Measurements from ENCODE around the gene PDILT.

Gene PDILT

DNA sequence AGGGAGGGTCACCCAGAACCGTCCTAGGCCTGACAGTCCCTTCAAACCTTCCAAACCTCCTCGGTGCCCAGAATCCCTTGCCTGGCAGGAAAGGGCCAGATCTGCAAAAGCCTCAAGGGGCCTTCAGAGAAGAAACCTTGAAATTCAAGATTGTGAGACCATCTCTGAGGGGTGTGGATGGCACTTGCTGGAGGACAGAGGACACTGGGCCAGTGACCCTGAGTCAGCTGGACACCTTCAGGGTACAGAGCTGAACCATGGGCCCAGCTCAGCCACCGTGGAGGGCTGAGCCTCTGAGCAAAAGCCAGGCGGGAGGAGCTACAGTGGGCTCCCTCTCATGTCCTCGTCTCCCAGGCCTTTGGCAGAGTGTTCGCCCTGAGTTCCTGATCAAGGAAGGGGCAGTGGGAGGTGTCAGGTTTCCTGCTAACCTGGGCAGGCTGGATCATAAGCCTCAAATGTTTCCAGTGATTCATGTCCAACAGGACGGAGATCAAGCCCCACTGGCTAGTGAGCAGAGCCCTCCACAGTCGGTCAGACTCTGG is 3.0 kb downstream of the PDILT start:
- no peak for DNase-seq

DNA sequence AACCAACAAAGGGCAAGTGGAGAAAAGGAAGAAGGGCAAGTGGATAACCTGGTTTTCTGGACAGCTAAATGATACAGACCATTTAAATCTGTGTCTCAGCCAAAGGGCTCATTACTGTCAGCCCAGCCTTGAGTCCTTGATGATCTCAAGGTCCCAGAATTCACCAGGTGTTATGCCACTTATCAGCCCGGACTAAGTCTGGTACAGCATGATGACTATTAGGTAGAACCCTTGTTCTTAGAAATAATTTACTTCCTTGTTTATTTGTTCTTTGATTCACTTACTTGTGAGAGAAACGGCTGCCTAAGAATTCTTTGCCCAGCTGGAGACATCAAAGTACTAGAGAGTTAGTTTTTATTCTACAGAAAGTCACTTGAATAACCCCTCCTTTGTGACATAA is 3.5 kb downstream of the PDILT start:
- no peak for DNase-seq

- DNase-seq = no peak
Observed at GRCh38 chr16:20399185-20399584, 5.4 kb downstream of the PDILT start.

DNA sequence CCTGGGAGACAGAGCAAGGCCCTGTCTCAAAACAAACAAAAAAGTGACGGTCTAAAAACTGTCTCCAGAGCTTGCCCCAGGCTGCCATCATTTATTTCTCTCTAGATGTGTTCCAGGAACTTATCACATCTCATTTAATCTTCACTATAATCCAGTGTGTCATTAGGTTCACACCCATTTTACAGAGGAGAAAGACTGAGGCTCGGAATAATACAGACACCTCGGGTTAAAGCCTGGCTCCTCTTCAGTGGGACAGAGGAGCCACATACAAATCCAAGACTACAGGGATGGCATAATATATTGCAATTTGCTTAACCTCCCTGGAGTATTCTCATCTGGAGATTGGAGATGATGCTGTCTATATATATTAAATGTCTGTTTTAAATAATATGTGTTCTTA is 5.9 kb downstream of the PDILT start:
- DNase-seq = no peak

GRCh38 chr16:20397468-20398074 is 7.0 kb downstream of the PDILT start:
- no peak for DNase-seq

- DNase-seq = no peak
Observed at GRCh38 chr16:20396846-20397467, 7.6 kb downstream of the PDILT start.

DNA sequence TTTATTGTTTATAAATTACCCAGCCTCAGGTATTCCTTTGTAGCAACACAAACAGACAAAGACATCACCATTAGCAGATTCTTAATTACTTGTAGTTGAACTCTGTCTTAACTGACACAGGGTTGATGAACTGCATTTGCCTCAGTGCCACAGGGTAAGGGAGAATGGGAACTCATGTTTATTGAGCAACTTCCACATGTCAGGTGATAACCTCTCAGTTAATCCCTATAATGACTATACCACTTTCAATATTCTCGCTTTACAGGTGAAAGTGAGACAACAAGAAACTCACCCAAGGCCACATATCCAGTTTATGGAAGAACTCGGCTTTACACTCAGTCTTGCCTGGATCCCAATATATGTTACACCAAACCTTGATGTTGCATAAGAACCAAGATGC is 8.6 kb downstream of the PDILT start:
- DNase-seq = no peak

DNA sequence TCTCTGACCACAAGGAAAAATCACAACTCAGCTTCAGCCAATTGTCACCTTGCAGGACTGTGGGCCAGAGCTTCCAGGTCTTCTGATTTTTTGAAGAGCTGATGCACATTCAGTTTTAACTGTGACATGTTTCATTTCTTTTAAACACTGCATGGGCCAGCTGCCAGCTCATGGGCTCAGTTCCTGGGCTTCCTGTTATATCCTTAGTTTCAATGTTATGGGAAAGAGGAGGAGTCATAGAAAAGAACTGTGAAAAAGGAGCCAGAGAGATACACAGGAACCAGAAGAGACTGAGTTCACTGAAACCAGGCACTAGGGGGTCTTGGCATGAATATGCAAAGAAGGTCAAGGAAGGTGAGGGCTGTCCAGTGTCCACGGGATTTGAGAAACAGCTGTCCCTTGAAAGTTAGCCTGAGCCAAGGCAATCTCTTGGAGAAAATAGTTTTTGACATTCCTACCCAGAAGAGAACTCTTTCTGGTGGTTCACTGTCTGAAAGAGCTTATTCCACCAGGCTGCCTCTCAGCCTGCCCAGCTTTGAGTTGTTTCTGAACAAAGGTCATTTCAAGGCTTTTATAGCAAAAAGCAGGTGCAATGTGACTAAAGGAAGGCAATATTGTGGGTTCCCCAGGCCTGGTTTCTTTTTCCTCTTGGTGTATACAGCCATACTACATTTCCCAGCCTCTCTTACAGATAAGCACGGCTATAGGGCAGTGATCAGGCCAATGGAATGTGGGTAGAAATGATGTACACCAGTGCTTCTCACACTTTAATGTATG is 10.5 kb downstream of the PDILT start:
- no peak for DNase-seq

DNA sequence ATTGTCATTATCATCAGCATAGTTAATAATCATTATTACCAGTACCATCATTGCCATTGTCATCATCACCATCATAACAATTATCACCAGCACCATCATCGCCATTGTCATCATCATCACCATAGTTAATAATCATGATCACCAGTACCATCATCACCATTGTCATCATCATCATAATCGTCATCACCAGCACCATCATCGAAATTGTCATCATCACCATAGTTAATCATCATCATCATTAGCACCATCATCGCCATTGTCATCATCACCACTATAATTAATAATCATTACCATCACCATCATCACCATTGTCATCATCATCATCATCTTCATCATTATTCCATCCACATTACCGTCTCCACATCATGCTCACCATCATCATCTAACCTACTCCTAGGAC is 13.5 kb downstream of the PDILT start:
- DNase-seq = no peak

GRCh38 chr16:20388854-20389253 is 15.7 kb downstream of the PDILT start:
- DNase-seq = no peak

DNA sequence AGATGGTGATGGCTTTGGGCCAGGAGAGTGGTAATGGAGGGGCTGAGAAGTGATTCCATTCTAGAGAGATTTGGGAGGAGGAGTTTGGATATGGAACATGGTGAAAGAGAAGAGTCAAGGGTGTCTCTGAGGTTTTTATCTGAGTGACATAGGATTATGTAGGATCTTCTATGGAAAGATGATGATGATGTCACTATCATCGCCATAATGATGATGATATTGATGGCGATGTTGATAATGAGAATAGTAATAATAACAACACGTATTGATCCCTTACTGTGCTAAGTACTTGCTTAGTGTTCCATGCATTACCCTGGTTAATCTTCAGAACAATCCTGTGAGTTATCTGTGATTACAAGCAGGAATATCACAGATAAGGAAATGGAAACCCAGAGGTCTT is 16.6 kb downstream of the PDILT start:
- DNase-seq = no peak

GRCh38 chr16:20385844-20386832 is 18.4 kb downstream of the PDILT start:
- no peak for DNase-seq

- DNase-seq = no peak
Observed at GRCh38 chr16:20383106-20384029, 21.2 kb downstream of the PDILT start.

DNA sequence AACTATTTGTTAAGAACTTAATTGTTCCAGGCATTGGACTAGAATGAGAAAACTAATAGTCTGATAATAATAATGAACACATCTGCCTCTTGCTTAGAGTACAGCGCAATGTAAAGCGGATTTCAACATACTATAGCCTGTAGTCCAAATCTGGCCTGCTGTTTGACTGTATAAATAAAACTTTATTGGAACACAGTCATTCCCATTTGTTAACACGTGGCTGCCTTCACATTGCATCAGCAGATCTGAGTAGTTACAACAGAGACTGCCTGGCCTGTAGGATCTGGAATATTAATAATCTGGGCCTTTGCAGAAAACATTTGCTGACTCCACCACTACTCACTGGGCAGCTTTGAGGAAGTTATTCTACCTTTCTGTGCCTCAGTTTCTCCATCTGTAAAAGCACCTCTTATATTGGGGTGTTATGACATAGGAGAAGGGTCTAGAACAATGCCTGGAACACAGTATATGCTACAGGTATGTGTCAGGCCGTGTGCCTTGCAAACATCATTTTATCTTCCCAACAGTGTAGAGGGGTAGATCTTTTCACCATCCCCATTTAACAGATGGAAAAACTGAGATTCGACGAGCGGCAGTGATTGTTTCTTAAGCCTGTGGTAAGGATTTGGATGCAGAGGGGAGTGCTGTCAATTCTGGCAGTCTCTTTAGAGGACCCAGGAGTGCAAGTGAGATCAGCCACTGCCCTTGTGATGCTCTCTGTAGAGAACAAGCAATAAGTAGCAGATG is 22.2 kb downstream of the PDILT start:
- no peak for DNase-seq

DNA sequence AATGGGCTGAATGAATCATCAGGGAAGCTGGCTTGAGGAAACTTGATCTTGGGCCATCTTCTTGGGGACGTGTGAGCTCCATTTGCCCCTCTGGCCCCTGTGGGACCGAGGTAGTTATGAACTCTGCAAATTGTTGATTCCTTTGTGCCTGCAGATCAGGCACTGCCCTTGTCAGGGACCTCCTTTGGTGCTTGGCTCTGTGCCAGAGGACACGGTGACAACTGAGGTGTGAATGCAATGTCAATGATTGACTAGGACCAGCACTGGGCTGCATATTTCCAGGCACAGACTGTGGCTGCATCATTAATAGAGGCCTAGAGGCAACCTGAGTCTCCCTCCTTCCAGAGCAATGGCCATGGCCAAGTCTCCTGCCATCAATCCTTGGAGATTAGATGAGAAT is 23.8 kb downstream of the PDILT start:
- DNase-seq = no peak

DNA sequence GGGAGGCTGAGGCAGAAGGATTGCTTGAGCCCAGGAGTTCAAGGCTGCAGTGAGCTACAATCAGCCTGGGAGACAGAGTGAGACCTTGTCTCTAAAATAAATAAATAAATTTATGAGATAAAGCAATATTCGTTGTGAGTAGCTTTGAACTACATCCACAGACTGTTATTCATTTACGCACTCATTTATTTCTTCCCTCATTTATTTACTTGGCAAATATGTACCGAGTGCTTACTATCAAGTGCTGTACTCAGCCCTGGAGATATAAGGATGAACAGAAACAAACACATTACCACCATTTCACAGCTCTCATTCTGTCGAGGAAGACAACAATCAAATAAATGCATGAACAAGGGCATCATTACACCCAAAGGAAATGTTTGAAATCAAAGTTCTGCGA is 27.4 kb downstream of the PDILT start:
- DNase-seq = no peak

- DNase-seq = no peak
Observed at GRCh38 chr16:20372701-20373100, 31.8 kb downstream of the PDILT start.

DNA sequence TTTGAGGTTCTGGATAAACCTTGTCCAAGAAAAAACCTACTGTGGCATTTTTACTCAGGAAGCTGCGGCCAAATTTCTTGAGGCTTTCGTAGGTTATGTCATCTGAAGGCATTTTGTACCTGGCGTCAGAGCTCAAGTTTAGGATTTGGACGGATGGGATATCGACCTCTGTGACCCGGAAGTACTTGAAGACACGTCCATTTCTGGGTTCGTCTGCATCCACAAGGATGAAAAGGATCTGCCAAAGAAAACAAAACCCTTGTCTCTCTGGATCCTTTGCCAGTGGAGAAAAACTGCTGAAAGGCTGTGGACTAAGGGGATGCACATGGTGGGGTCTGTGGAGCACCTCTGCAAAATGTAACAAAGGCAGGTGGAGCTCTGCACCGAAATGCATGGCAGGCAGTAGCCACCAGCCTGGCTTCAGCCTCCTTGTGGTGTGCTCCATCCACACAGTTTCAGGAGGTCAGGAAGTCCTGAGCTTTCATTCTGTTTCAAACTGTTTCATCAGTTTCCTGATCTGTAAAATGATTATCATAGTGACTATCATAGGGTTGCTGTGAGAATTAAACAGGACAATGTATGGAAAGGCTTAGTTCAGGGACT is 35.0 kb downstream of the PDILT start:
- DNase-seq = no peak

DNA sequence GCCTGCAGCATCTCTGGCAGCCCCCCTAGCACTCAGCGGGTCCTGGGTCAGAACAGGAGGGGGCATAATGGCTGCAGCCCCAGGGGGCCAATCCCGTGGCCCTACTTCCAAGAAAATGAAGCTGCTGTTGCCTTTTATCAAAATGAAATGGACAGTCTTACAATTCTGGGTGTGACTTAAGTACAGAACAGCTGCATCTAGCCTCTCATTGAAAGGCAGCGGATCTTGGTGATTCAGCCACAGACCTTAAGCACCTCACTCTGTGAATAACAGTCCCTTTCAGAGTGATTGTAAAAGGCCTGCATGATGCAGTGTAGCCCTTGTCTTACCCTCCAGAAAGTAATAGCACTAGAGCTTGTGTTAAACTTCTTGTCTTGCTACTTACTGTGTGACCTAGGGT is 40.5 kb downstream of the PDILT start:
- no peak for DNase-seq

GRCh38 chr16:20363191-20363590 is 41.3 kb downstream of the PDILT start:
- no peak for DNase-seq

DNA sequence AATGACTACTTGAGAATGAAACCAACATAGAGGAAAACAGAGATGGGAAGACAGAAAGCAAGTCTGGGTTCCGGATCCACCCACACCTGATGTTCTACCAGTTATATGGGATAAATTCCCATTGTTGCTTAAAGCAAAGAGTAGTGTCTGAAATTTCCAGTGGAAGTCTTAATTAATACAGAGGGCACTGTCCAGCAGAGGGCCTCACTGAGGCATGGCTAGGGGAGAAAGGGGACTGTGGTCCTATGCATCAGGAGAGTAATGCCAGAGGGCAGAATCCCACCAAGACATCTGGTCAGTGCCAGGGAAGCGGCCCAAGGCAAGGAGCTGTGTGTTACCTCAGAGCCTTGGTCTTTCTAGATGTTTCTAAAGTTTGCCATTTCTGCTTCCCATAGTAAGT is 44.5 kb downstream of the PDILT start:
- no peak for DNase-seq
